ENCODE results near the gene IL27RA. TPM values are rescaled to one million over a fixed set of nuclear protein-coding genes. Genes with fewer than 3 reads are reported as not detected.

Gene IL27RA
- total RNA-seq, 2 experiments from 2014 or later = 25.0 to 26.7 TPM

- H3K4me1 Mint-ChIP-seq (ENCODE audit: low read depth) = peaks cover 17% of the 10 kb centered on the region
- no peaks in the 10 kb centered on the region for H3K36me3 Mint-ChIP-seq (ENCODE audit: low read depth)
- no peak for ATAC-seq (ENCODE audit: poor library complexity)
- CTCF ChIA-PET = interaction anchor here (0.6 to 4.3 kb wide), 15 partner anchors 8 to 1671 kb away, joined by 3 to 27 read pairs (median 5); partner anchors contain the start of genes ASF1B and NANOS3
- no peaks in the 10 kb centered on the region for H3K9me3 ChIP-seq (ENCODE audit: control insufficient read depth in 1 of 2, insufficient read depth in 1 of 2, low read length in 2 of 2)
- POLR2A ChIA-PET = interaction anchor here (0.8 to 2.3 kb wide), 7 partner anchors 14 to 191 kb away, joined by 3 to 22 read pairs (median 5); partner anchors contain the start of genes ASF1B, IL27RA and PRKACA
- peak in 4 of 14 experiments; percentile 26 to 62 (median 44) for DNase-seq
- H3K9me3 Mint-ChIP-seq = no peaks in the 10 kb centered on the region
- TF ChIP-seq CTCF (IDR thresholded peaks at IDR 0.05) = no peak
- peaks cover 4 to 5% of the 10 kb centered on the region in 2 experiments for H3K27me3 ChIP-seq (ENCODE audit: control insufficient read depth in 1 of 2, insufficient read depth in 2 of 2, low read length in 2 of 2)
- peak within 1 kb of the TSS; percentile 77 for H3K4me3 ChIP-seq (ENCODE audit: low read length)
- H3K27me3 Mint-ChIP-seq = peaks cover 4% of the 10 kb centered on the region
- peak within 1 kb of the TSS; percentile 93 for H3K4me3 Mint-ChIP-seq
- no peak within 1 kb of the TSS for H3K27ac ChIP-seq (ENCODE audit: low read depth in 1 of 2, low read length in 2 of 2)
- H3K27ac Mint-ChIP-seq = peak within 1 kb of the TSS; percentile 83
- peaks cover 38% of the 10 kb centered on the region for H3K4me1 ChIP-seq (ENCODE audit: insufficient read depth, low read length)
- H3K36me3 ChIP-seq (ENCODE audit: insufficient read depth, low read length) = no peaks in the 10 kb centered on the region
- intact Hi-C loops (cut with DNase I, micrococcal nuclease) = loop anchor here (1.0 to 5.0 kb wide), 5 partner anchors 24 to 276 kb away; partner anchors contain the start of genes ASF1B (in 1 of the 2), PRKACA (in 1 of the 2) and RFX1 (in 1 of the 2)
These were observed 41.1 kb downstream of the IL27RA start, which contains the start of gene MISP3 for GRCh38 chr19:14072535-14073260. TSS of gene MISP3 (plus strand) at chr19:14072786. CDS start at chr19:14073310, 524 bp downstream.

GRCh38 chr19:14073261-14073924 lies 41.8 kb downstream of the IL27RA start:
- Mint-ChIP-seq H3K4me3 (peak overlapping the region; percentile 93), H3K9me3 (no peaks in the 10 kb centered on the region), H3K27me3 (peaks cover 4% of the 10 kb centered on the region), H3K36me3 (ENCODE audit: low read depth) (no peaks in the 10 kb centered on the region), H3K27ac (peak overlapping the region; percentile 83), H3K4me1 (ENCODE audit: low read depth) (peaks cover 17% of the 10 kb centered on the region)
- ChIA-PET CTCF (interaction anchor here (0.6 to 4.3 kb wide), 11 partner anchors 14 to 1671 kb away, joined by 3 to 27 read pairs (median 3); partner anchors contain the start of genes ASF1B and NANOS3), POLR2A (interaction anchor here (0.6 to 2.3 kb wide), 9 partner anchors 14 to 193 kb away, joined by 3 to 22 read pairs (median 4); partner anchors contain the start of genes ASF1B, IL27RA and PRKACA)
- ATAC-seq (ENCODE audit: poor library complexity) = peak; percentile 79
- H3K4me1 ChIP-seq (ENCODE audit: insufficient read depth, low read length) = peaks cover 38% of the 10 kb centered on the region
- peak overlapping the region; percentile 77 for H3K4me3 ChIP-seq (ENCODE audit: low read length)
- intact Hi-C loops (cut with DNase I, micrococcal nuclease) = loop anchor here (2.0 to 5.0 kb wide), 4 partner anchors 44 to 275 kb away; partner anchors contain the start of genes ASF1B (in 1 of the 2), PRKACA (in 1 of the 2) and RFX1 (in 1 of the 2)
- peaks cover 4 to 5% of the 10 kb centered on the region in 2 experiments for H3K27me3 ChIP-seq (ENCODE audit: control insufficient read depth in 1 of 2, insufficient read depth in 2 of 2, low read length in 2 of 2)
- H3K27ac ChIP-seq (ENCODE audit: low read depth in 1 of 2, low read length in 2 of 2) = no peak overlapping the region
- no peaks in the 10 kb centered on the region for H3K9me3 ChIP-seq (ENCODE audit: control insufficient read depth in 1 of 2, insufficient read depth in 1 of 2, low read length in 2 of 2)
- TF ChIP-seq CTCF (IDR thresholded peaks at IDR 0.05) = no peak
- no peaks in the 10 kb centered on the region for H3K36me3 ChIP-seq (ENCODE audit: insufficient read depth, low read length)
- peak; percentile 55 to 92 (median 72) for DNase-seq
